NCI-H2227 treated with DMSO at 0.1 percent for 48 hours (cell line): Measurements from ENCODE around the gene ERCC1.

Experiments
- DNase-seq: peaks from one replicate; lab custom pipeline; 2025; lab: John Stamatoyannopoulos, UW

ERCC1 gene

GRCh38 chr19:45423589-45424190 lies at the start of gene ERCC1:
TSS of gene ERCC1 (minus strand) at chr19:45423917. CDS start at chr19:45423374, 543 bp downstream.
- peak; percentile 90 for DNase-seq

DNA sequence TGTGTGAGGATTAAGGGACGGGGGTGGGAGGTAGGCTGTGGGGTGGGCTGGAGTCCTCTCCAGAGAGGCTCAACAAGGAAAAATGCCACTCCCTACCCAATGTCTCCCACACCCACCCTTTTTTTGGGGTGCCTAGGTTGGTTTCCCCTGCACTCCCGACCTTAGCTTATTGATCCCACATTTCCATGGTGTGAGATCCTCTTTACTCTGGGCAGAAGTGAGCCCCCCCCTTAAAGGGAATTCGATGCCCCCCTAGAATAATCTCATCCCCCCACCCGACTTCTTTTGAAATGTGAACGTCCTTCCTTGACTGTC lies 49.6 kb upstream of the ERCC1 start:
- DNase-seq, result no peak

DNA sequence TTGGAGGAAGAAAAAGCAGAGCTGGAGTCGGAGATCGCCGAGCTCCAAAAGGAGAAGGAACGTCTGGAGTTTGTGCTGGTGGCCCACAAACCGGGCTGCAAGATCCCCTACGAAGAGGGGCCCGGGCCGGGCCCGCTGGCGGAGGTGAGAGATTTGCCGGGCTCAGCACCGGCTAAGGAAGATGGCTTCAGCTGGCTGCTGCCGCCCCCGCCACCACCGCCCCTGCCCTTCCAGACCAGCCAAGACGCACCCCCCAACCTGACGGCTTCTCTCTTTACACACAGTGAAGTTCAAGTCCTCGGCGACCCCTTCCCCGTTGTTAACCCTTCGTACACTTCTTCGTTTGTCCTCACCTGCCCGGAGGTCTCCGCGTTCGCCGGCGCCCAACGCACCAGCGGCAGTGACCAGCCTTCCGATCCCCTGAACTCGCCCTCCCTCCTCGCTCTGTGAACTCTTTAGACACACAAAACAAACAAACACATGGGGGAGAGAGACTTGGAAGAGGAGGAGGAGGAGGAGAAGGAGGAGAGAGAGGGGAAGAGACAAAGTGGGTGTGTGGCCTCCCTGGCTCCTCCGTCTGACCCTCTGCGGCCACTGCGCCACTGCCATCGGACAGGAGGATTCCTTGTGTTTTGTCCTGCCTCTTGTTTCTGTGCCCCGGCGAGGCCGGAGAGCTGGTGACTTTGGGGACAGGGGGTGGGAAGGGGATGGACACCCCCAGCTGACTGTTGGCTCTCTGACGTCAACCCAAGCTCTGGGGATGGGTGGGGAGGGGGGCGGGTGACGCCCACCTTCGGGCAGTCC lies 49.0 kb upstream of the ERCC1 start:
- no peak for DNase-seq

DNA sequence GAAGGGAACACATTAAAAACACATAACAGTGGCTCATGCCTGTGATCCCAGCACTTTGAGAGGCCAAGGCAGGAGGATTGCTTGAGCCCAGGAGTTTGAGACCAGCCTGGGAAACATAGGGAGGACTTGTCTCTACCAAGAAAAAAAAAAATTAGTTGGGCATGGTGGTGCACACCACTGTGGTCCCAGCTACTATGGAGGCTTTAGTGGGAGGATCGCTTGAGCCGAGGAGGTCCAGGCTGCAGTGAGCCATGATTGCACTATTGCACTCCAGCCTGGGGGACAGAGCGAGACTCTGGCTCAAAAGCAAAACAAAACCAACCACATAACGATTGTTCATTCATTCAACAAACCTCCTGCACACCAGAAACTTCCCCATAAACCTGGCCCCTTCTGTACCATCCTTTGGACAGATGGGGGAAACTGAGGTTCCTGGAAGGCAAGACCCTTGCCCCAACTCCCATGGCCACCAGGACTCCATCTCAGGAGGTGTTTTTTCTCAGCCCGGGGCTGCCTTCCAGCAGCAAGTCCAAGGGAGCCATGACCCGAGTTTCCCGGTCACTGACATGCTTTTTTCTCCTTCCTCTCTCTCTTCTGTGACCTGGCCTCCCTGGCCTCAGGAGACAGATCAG lies 48.3 kb upstream of the ERCC1 start:
- no peak for DNase-seq

DNA sequence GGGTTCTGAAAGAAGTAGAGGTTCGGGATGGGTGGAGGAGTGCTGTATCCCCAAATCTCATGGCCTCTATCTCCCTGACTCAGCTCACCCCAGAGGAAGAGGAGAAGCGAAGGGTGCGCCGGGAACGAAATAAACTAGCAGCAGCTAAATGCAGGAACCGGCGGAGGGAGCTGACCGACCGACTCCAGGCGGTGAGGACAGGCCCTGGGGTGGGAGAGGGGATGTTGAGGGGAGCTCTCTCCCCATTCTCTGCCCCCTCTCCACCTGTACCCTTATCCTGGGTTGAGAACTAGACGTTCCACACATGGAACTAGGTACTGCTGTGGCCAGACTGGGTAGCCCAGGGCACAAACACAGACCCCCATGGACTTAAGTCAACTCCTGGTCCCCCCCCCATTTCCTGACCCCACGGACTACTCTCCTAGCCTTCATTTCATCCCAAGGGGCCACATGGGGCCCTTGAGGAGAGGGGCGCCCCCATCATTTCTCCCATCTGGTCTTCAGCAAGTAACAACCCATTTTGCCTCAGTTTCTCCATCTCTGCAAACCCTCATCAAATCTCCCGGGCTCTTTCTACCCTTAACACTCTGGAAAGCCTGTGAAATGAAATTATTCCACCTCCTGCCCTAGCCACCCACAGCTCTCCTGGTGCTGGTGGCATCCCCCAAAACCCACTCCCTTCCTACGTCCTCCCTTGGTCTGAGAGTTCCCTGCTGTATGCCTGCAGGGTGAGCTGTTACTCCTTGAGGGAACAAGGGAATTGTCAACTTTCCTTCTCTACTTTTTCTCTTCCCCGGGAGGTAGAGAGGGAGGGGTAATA lies 47.6 kb upstream of the ERCC1 start:
- no peak for DNase-seq

DNA sequence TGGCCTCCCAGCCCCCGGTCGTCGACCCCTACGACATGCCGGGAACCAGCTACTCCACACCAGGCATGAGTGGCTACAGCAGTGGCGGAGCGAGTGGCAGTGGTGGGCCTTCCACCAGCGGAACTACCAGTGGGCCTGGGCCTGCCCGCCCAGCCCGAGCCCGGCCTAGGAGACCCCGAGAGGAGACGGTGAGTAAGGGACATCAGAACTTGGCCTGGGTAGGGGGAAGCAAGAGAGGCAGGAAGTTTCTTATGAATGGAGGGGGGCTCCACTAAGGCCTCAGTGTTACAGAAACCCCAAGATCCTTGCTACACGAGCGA lies 47.0 kb upstream of the ERCC1 start:
- DNase-seq, result no peak

DNA sequence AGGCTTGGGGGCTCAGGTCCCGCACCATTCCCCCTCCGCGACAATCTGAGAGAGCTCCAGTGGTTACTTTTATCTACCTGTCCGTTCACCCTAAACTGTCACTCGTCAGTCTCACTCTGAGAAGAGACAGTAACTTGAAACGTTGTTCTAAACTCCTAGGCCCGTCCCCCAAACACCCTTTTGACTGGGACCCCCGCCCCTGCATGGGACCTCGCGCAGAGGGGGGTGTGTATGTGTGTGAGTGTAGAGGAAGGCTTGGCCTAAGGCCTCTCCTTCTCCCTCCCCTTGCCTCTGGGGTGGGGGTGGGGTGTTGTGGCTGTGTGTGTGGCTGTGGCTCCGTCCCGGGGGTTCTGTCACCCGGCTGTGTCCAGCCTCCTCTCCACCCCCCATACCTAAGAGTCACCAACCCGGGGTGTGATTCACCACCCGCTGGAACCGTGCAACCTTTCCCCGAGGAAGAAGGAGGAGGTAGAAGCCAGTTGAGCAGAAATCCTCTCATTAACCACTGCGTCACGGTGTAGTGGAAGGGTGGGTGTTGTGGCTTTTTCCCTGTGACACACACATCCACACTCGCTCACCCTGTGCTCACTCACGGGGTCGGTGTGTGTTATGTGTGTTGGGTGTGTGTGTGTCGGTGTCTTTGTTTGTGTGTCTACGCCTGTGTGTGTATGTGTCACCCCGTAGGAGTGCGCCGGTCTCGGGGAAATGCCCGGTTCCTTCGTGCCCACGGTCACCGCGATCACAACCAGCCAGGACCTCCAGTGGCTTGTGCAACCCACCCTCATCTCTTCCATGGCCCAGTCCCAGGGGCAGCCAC lies 46.4 kb upstream of the ERCC1 start:
- DNase-seq, result no peak

- DNase-seq, result peak; percentile 79
Observed at GRCh38 chr19:45469132-45469944, 45.6 kb upstream of the ERCC1 start.

DNA sequence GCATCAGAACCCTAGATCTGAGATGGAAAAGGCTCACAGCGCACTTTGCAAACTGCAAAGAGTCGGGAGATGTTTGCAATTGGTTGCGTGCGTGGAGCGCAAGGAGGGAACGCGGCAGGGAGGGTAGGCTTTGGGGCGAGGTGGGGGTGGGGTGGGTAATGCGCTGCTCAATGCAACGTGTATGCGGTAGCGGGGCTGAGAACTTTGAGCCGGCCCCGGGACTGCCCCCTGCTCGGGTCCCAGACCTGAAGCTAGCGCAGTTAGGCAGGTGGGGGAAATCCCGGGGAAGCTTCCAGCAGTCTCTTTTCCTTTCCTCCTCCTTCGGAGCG lies 45.0 kb upstream of the ERCC1 start:
- DNase-seq, result no peak

GRCh38 chr19:45468159-45468651 lies 44.5 kb upstream of the ERCC1 start:
- no peak for DNase-seq

- peak; percentile 87 for DNase-seq
Observed at GRCh38 chr19:45467456-45468158, 43.9 kb upstream of the ERCC1 start, which contains the start of gene FOSB. TSS of gene FOSB (plus strand) at chr19:45467996. CDS start at chr19:45468587, 591 bp downstream.

DNA sequence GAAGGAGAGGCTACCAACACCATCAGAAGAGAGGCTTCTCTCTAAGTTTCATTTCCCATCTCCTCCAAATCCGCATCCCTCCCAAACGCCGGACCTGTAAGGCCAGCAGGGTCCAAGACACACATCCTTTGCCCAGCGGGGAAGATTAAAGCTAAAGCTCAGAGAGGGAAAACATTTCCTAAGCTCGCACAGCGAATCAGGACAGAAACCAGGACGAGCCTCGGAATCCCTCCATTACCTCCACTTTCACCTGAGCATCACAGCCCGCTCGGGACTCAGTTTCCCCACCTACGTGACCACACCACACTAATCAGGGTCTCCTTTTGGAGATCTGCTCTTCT lies 43.4 kb upstream of the ERCC1 start:
- DNase-seq, result no peak

- DNase-seq, result no peak
Observed at GRCh38 chr19:45464852-45465441, 41.2 kb upstream of the ERCC1 start.

- no peak for DNase-seq
Observed at GRCh38 chr19:45464274-45464673, 40.6 kb upstream of the ERCC1 start.

- DNase-seq, result no peak
Observed at GRCh38 chr19:45463241-45463640, 39.5 kb upstream of the ERCC1 start.

GRCh38 chr19:45462174-45462573 lies 38.5 kb upstream of the ERCC1 start:
- no peak for DNase-seq

DNA sequence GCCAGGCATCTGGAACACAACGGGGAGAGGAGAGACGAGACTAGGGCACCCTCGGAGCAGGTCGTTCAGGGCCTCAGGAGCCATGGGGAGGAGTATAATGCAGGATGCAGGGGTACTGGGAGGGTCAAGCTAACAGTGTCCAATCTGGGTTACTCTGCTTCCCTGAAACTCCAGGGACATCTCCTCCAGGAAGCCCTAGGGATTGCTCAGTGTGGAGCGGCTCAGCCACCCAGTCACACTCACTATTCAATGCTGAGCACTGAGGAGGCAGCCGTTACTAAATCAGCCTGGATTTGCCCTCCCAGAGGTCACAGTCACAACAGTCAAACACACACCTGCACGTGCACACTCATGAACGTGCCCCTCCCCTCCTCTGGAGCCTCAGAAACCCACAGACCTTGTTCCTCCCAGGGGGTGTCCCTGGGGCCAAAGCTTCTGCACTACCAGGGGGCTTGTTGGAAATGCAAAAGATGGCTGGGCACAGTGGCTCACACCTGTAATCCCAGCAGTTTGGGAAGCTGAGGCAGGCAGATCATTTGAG lies 37.2 kb upstream of the ERCC1 start:
- DNase-seq, result no peak

DNA sequence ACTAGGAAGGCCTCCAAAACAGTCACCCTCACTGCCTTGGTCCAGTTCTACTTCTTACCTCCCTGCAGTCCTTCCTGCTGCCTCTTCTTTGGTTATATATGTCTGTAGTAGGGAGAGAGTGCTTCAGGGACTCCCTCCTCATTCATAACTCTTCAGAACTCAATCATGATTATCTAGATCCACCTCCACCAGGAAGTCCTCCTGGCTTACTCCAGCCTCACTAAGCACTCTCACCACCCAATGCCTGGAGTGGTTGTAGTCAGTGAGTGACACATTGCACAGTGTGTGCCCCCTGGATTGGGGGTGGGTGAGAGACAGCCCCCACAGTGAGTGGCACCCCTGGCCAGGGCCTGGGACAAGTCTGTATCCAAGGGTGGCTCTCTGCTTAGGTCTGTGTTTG lies 34.1 kb upstream of the ERCC1 start:
- no peak for DNase-seq

GRCh38 chr19:45456500-45456815 lies 32.7 kb upstream of the ERCC1 start:
- DNase-seq, result no peak
